NCI-H2196 treated with DMSO at 0.1 percent for 48 hours (cell line): ENCODE results near the gene PITPNC1.
"Not testable (repeated sequence)": the region's sequence is repeated elsewhere in the genome, so short reads cannot be mapped to it uniquely, and the experiment has no call there.

Source experiments
- DNase-seq: peaks from one replicate; lab custom pipeline; 2025; ENCODE audit not compliant: unreplicated experiment; lab: John Stamatoyannopoulos, UW

Gene PITPNC1

GRCh38 chr17:67480959-67481358, 103.9 kb downstream of the PITPNC1 start:
- not testable (repeated sequence) for DNase-seq

- no peak for DNase-seq
These were observed 104.7 kb downstream of the PITPNC1 start for GRCh38 chr17:67481808-67482207.

- no peak for DNase-seq
These were observed 105.7 kb downstream of the PITPNC1 start for GRCh38 chr17:67482764-67483163.

- DNase-seq, result no peak
These were observed 107.2 kb downstream of the PITPNC1 start for GRCh38 chr17:67484261-67484660.

- no peak for DNase-seq
These were observed 108.6 kb downstream of the PITPNC1 start for GRCh38 chr17:67485666-67486065.

- DNase-seq, result no peak
These were observed 110.4 kb downstream of the PITPNC1 start for GRCh38 chr17:67487506-67487905.

GRCh38 chr17:67488161-67488560, 111.1 kb downstream of the PITPNC1 start:
- no peak for DNase-seq

GRCh38 chr17:67488768-67489167, 111.7 kb downstream of the PITPNC1 start:
- DNase-seq, result no peak

GRCh38 chr17:67489273-67489672, 112.2 kb downstream of the PITPNC1 start:
- no peak for DNase-seq

- DNase-seq, result no peak
These were observed 113.4 kb downstream of the PITPNC1 start for GRCh38 chr17:67490471-67490870.

- peak; percentile 61 for DNase-seq
These were observed 114.1 kb downstream of the PITPNC1 start for GRCh38 chr17:67491009-67491680.

- no peak for DNase-seq
These were observed 114.6 kb downstream of the PITPNC1 start for GRCh38 chr17:67491681-67492024.

- DNase-seq, result no peak
These were observed 115.2 kb downstream of the PITPNC1 start for GRCh38 chr17:67492251-67492740.

- no peak for DNase-seq
These were observed 115.9 kb downstream of the PITPNC1 start for GRCh38 chr17:67492824-67493517.

GRCh38 chr17:67493812-67494211, 116.7 kb downstream of the PITPNC1 start:
- no peak for DNase-seq

GRCh38 chr17:67495534-67495933, 118.5 kb downstream of the PITPNC1 start:
- not testable (repeated sequence) for DNase-seq

GRCh38 chr17:67496286-67496685, 119.2 kb downstream of the PITPNC1 start:
- no peak for DNase-seq

GRCh38 chr17:67499685-67500084, 122.6 kb downstream of the PITPNC1 start:
- DNase-seq, result no peak

- no peak for DNase-seq
These were observed 123.2 kb downstream of the PITPNC1 start for GRCh38 chr17:67500261-67500660.

- no peak for DNase-seq
These were observed 123.7 kb downstream of the PITPNC1 start for GRCh38 chr17:67500677-67501300.

- no peak for DNase-seq
These were observed 125.1 kb downstream of the PITPNC1 start for GRCh38 chr17:67502151-67502550.

GRCh38 chr17:67503184-67503583, 126.1 kb downstream of the PITPNC1 start:
- DNase-seq, result no peak
